DOHH2 (cell line): ENCODE data around the gene CADPS2.

Source experiments
- EZH2phosphoT487 ChIP-seq: fragments of 200-600 bp; sonication (generic); IDR thresholded peaks from 2 replicates; pipeline ENCODE4 v1.6.1; 2017; ENCODE audit warnings: borderline replicate concordance, mild to moderate bottlenecking, antibody characterized with exemption, low read length, moderate library complexity, mixed read lengths
- TF ChIP-seq, protein P1 (sequence below): fragments of 200-600 bp; sonication (generic); IDR thresholded peaks from one replicate; pipeline ENCODE4 v1.5.1; 2014; ENCODE audit warnings: antibody characterized with exemption, mild to moderate bottlenecking, low read depth, low read length; ENCODE audit not compliant: poor library complexity, severe bottlenecking

- no peak for TF ChIP-seq EZH2phosphoT487
- TF ChIP-seq, protein P1, sequence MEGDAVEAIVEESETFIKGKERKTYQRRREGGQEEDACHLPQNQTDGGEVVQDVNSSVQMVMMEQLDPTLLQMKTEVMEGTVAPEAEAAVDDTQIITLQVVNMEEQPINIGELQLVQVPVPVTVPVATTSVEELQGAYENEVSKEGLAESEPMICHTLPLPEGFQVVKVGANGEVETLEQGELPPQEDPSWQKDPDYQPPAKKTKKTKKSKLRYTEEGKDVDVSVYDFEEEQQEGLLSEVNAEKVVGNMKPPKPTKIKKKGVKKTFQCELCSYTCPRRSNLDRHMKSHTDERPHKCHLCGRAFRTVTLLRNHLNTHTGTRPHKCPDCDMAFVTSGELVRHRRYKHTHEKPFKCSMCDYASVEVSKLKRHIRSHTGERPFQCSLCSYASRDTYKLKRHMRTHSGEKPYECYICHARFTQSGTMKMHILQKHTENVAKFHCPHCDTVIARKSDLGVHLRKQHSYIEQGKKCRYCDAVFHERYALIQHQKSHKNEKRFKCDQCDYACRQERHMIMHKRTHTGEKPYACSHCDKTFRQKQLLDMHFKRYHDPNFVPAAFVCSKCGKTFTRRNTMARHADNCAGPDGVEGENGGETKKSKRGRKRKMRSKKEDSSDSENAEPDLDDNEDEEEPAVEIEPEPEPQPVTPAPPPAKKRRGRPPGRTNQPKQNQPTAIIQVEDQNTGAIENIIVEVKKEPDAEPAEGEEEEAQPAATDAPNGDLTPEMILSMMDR: no peak
Observed at GRCh38 chr7:122914812-122915211, 28.6 kb upstream of the CADPS2 start.
